ENCODE data around the gene POFUT2.

- TF ChIP-seq CTCF (IDR thresholded peaks at IDR 0.05) (no peak), POLR2A (IDR thresholded peaks at IDR 0.05) (no peak)
Measured at GRCh38 chr21:45224189-45224938, 63.3 kb downstream of the POFUT2 start.

Data from sigmoid colon (tissue), 3 donors.